ENCODE measurements around the gene TRA2A. TPM values are rescaled to one million over a fixed set of nuclear protein-coding genes. Genes with fewer than 3 reads are reported as not detected.

TRA2A gene
- total and polyA plus RNA-seq, 9 of the 15 experiments (the other 6 are each of a cell fraction or from before 2014, with no cell fraction given), result 22.7 to 210 (median 73.9) TPM

- TF ChIP-seq ZNF592 (IDR thresholded peaks at IDR 0.05) (0 out of 2 replicates have a peak, but pooled peaks have one; percentile 54), ZFP36 (IDR thresholded peaks at IDR 0.05; ENCODE audit: low read depth, low read length, partially characterized antibody) (no peak), ETV6 (IDR thresholded peaks at IDR 0.05; ENCODE audit: borderline replicate concordance in 1 of 2, low read depth in 2 of 2, low read length in 1 of 2) (no peak), ETV6 (CRISPR knock-in tag; IDR thresholded peaks at IDR 0.05; ENCODE audit: borderline replicate concordance) (no peak), NCOR1 (IDR thresholded peaks at IDR 0.05) (peak; percentile 32; the same call in 1 of the 2 replicates), SMAD3 (CRISPR knock-in tag; conservative IDR thresholded peaks at IDR 0.05) (no peak), GABPB1 (CRISPR knock-in tag; IDR thresholded peaks at IDR 0.05) (no peak; the same call in 1 of the 2 replicates), ZNF830 (CRISPR knock-in tag; IDR thresholded peaks at IDR 0.05) (0 out of 2 replicates have a peak, but pooled peaks have one; percentile 54), MYC (IDR thresholded peaks at IDR 0.05; ENCODE audit: low read depth, low read length) (peak; percentile 93), MYC (CRISPR knock-in tag; IDR thresholded peaks at IDR 0.05; ENCODE audit: borderline replicate concordance, low read depth) (peak; percentile 57; the same call in 1 of the 2 replicates), TAL1 (IDR thresholded peaks at IDR 0.05) (no peak), PRPF4 (IDR thresholded peaks at IDR 0.05; ENCODE audit: insufficient read depth, low read depth, low read length, poor library complexity, severe bottlenecking) (peak; percentile 70), ETS2 (tag; IDR thresholded peaks at IDR 0.05; ENCODE audit: borderline replicate concordance, poor library complexity, severe bottlenecking) (no peak), ZNF12 (CRISPR knock-in tag; IDR thresholded peaks at IDR 0.05) (no peak), ELF1 (tag; IDR thresholded peaks at IDR 0.05) (no peak), PKNOX1 (IDR thresholded peaks at IDR 0.05) (peak; percentile 8; the same call in 1 of the 2 replicates), NR4A1 (CRISPR knock-in tag; IDR thresholded peaks at IDR 0.05) (no peak), NR4A1 (tag; IDR thresholded peaks at IDR 0.05) (no peak), KDM4B (IDR thresholded peaks at IDR 0.05; ENCODE audit: borderline replicate concordance in 2 of 2, low read depth in 1 of 2) (no peak), SLC30A9 (CRISPR knock-in tag; IDR thresholded peaks at IDR 0.05) (no peak), SUPT5H (IDR thresholded peaks at IDR 0.05) (peak; percentile 97), KLF6 (CRISPR knock-in tag; IDR thresholded peaks at IDR 0.05; ENCODE audit: borderline replicate concordance) (no peak), ARNT (IDR thresholded peaks at IDR 0.05) (no peak), ZNF354B (CRISPR knock-in tag; IDR thresholded peaks at IDR 0.05) (no peak), CREB1 (IDR thresholded peaks at IDR 0.05) (peak; percentile 92), CREB1 (CRISPR knock-in tag; IDR thresholded peaks at IDR 0.05) (peak; percentile 96)
Observed at GRCh38 chr7:23531794-23532489, at the start of gene TRA2A (continued).

All from K562 (cell line).